Aorta (tissue), 5 donors: ENCODE measurements around the gene HSP90AA1. TPM values are rescaled to one million over a fixed set of nuclear protein-coding genes. Genes with fewer than 3 reads are reported as not detected.
A peak's percentile ranks its signal among the peaks of the same experiment; 100 is the strongest.

ENCODE experiments used
- ATAC-seq: fragments of 200-7000 bp; cut with Tn5 transposase; one replicate; pipeline ENCODE4 v1.9.1; 2022; ENCODE audit warnings: moderate library complexity; ENCODE audit not compliant: low FRiP score
- DNase-seq, 2 donors: peaks; one replicate each; pipeline ENCODE4 v3.0.0-alpha.2; 2020
- H3K27ac ChIP-seq, 2 donors: one replicate each; pipeline ENCODE4 v1.5.1; 2013; ENCODE audit warnings: low read length in 2 of 2, mild to moderate bottlenecking in 2 of 2, moderate library complexity in 2 of 2, control low read depth in 1 of 2, inconsistent platforms in 1 of 2, low read depth in 1 of 2
- H3K27me3 ChIP-seq, 2 donors: one replicate each; pipeline ENCODE4 v1.6.1; 2013; ENCODE audit warnings: control low read depth in 1 of 2, low read length in 1 of 2, mild to moderate bottlenecking in 1 of 2, moderate library complexity in 1 of 2; ENCODE audit not compliant: insufficient read depth in 2 of 2, control insufficient read depth in 1 of 2
- H3K36me3 ChIP-seq, 2 donors: one replicate each; pipeline ENCODE4 v1.6.1; 2013; ENCODE audit warnings: control low read depth in 1 of 2, low read length in 1 of 2, mild to moderate bottlenecking in 1 of 2; ENCODE audit not compliant: insufficient read depth in 2 of 2, control insufficient read depth in 1 of 2
- H3K4me1 ChIP-seq, 2 donors: one replicate each; pipeline ENCODE4 v1.6.1; 2013; ENCODE audit warnings: low read length in 2 of 2, control low read depth in 1 of 2, mild to moderate bottlenecking in 1 of 2, moderate library complexity in 1 of 2; ENCODE audit not compliant: insufficient read depth in 2 of 2, control insufficient read depth in 1 of 2
- H3K4me3 ChIP-seq, 2 donors: one replicate each; pipeline ENCODE4 v1.5.1; 2013; ENCODE audit warnings: low read length in 2 of 2, control low read depth in 1 of 2, mild to moderate bottlenecking in 1 of 2
- H3K9me3 ChIP-seq: one replicate; pipeline ENCODE4 v1.6.1; 2013; ENCODE audit warnings: mild to moderate bottlenecking, low read length; ENCODE audit not compliant: control insufficient read depth
- WGBS, 2 donors: extraction: QIAGEN DNeasy Blood & Tissue Kit; methylation state at CpG; one replicate each; pipeline ENCODE4 v1.1.7; 2013; 5-methylcytosine and 5-hydroxymethylcytosine counted together
- intact Hi-C, 2 donors: fragments of 100-400 bp; cut with DNase I; formaldehyde crosslinking; loops; one replicate each; pipeline versions ENCODE4 v1.14.2 to v1.15.0; 2022
- polyA plus RNA-seq, 2 donors: library from polyadenylated mRNA; stranded (reverse); fragments of 200-250 nt; gene quantifications; one replicate each; pipeline ENCODE4 v1.2.3, GENCODE V29; 2013
- total RNA-seq, 2 donors: library from RNA; stranded (reverse); fragmentation: NEBNext Ultra II Directional; extraction: Animal tissue kit (Norgen Biotek cat#: 25700); gene quantifications; one replicate each; pipeline ENCODE4 v1.2.1, GENCODE V29; 2021
- donor health status: healthy with polysubstance abuse.
- donor health status: Bipolar disorder and iron deficiency.
- donor health status: DM: no; HTN: no; CAD: no.
- donor health status: DM: no; HTN: no; CAD: no.
- donor health status: DM: yes; HTN: yes; CAD: no.

Gene HSP90AA1
- total and polyA plus RNA-seq, 4 donors, result 189 to 379 (median 263) TPM

- intact Hi-C loops, result loop anchor here (5.0 to 10.0 kb wide), 2 partner anchors 50 to 393 kb away; no protein-coding TSS in a partner anchor
- DNase-seq (peak in 1 of 2 donors; percentile 47), ATAC-seq (no peak)
- Histone ChIP-seq H3K4me3 (no peak overlapping the region), H3K27ac (no peak overlapping the region), H3K36me3 (no peaks in the 10 kb centered on the region), H3K27me3 (no peaks in the 10 kb centered on the region), H3K9me3 (no peaks in the 10 kb centered on the region), H3K4me1 (no peaks in the 10 kb centered on the region)
- WGBS, 2 donors, result 77 to 80% methylated on average over 7 of the region's 7 CpGs
These were observed 10.7 kb upstream of the HSP90AA1 start for GRCh38 chr14:102097441-102098135.

GRCh38 chr14:102096569-102097188 is 9.8 kb upstream of the HSP90AA1 start:
- WGBS, 2 donors, result 30 to 32% methylated on average over 12 of the region's 12 CpGs
- no peaks in the 10 kb centered on the region for H3K4me1 ChIP-seq
- H3K27me3 ChIP-seq, result no peaks in the 10 kb centered on the region
- no peaks in the 10 kb centered on the region for H3K9me3 ChIP-seq
- intact Hi-C loops, result loop anchor here (1.0 to 10.0 kb wide), 3 partner anchors 33 to 392 kb away; no protein-coding TSS in a partner anchor
- DNase-seq (peak; percentile 90 to 95), ATAC-seq (peak; percentile 86)
- no peaks in the 10 kb centered on the region for H3K36me3 ChIP-seq
- H3K27ac ChIP-seq, result no peak overlapping the region
- no peak overlapping the region for H3K4me3 ChIP-seq

DNA sequence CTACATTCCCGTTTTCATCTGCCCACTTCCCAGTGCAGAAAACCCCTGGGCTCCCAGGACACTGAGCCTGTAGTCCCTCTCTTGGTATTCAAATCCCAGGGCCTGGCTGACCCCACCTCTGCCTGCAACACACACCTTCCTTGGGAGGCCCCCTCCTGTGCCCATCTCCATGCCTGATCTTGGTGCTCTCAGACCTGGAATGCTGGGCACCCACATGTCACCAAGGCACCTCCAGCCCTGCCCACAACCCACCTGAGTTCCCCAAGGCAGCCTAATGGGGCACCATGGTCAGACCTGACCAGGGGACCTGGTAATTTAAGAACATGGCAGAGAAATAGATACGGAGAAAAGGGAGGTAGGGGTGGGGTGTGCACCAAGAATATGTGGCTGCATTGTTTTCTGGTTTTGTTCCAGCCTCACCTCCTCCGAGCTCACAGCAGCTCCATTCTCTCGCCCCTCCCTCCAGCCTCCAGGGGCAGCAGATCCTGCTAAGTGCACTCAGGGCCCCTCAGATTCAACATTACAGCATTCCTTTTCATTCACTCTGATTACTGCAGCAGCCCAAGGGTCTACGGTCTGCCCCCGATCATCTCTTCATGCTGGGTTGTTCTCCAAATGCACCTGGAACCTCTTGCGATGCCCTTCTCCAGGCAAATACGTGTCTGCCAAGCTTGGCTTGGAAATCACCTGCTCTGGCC is 9.2 kb upstream of the HSP90AA1 start:
- no peak overlapping the region for H3K27ac ChIP-seq
- no peak for ATAC-seq
- DNase-seq, result no peak
- intact Hi-C loops, result loop anchor here (1.0 to 10.0 kb wide), 3 partner anchors 33 to 391 kb away; no protein-coding TSS in a partner anchor
- H3K4me3 ChIP-seq, result no peak overlapping the region
- H3K4me1 ChIP-seq, result no peaks in the 10 kb centered on the region
- H3K9me3 ChIP-seq, result no peaks in the 10 kb centered on the region
- H3K27me3 ChIP-seq, result no peaks in the 10 kb centered on the region
- WGBS, 2 donors, result 29 to 32% methylated on average over 8 of the region's 8 CpGs
- no peaks in the 10 kb centered on the region for H3K36me3 ChIP-seq

GRCh38 chr14:102095231-102095870 is 8.5 kb upstream of the HSP90AA1 start:
- H3K9me3 ChIP-seq, result no peaks in the 10 kb centered on the region
- WGBS, 2 donors, result 85 to 88% methylated on average over 6 of the region's 6 CpGs
- H3K4me3 ChIP-seq, result no peak overlapping the region
- DNase-seq (no peak), ATAC-seq (no peak)
- H3K27ac ChIP-seq, result no peak overlapping the region
- H3K27me3 ChIP-seq, result no peaks in the 10 kb centered on the region
- intact Hi-C loops, result loop anchor here (5.0 to 10.0 kb wide), 2 partner anchors 48 to 391 kb away; no protein-coding TSS in a partner anchor
- H3K36me3 ChIP-seq, result no peaks in the 10 kb centered on the region
- H3K4me1 ChIP-seq, result no peaks in the 10 kb centered on the region

- Histone ChIP-seq H3K27ac (no peak overlapping the region), H3K36me3 (no peaks in the 10 kb centered on the region), H3K4me1 (no peaks in the 10 kb centered on the region), H3K9me3 (no peaks in the 10 kb centered on the region), H3K4me3 (no peak overlapping the region), H3K27me3 (no peaks in the 10 kb centered on the region)
- DNase-seq (peak in 1 of 2 donors; percentile 57), ATAC-seq (no peak)
- 43 to 57% methylated on average over 7 of the region's 7 CpGs for WGBS, 2 donors
- intact Hi-C loops, result loop anchor here in 1 of 2 donors (10.0 kb wide), 1 partner anchor 389 kb away; no protein-coding TSS in a partner anchor
These were observed 7.3 kb upstream of the HSP90AA1 start for GRCh38 chr14:102094101-102094500.

GRCh38 chr14:102092806-102093205 is 6.0 kb upstream of the HSP90AA1 start:
- intact Hi-C loops, result loop anchor here in 1 of 2 donors (10.0 kb wide), 1 partner anchor 388 kb away; no protein-coding TSS in a partner anchor
- ATAC-seq, result no peak
- WGBS, 2 donors, result 91 to 93% methylated on average over 10 of the region's 10 CpGs
- no peak overlapping the region for H3K27ac ChIP-seq
- no peak for DNase-seq
- H3K36me3 ChIP-seq, result no peaks in the 10 kb centered on the region
- H3K27me3 ChIP-seq, result no peaks in the 10 kb centered on the region
- no peaks in the 10 kb centered on the region for H3K9me3 ChIP-seq
- H3K4me3 ChIP-seq, result no peak overlapping the region
- no peaks in the 10 kb centered on the region for H3K4me1 ChIP-seq

DNA sequence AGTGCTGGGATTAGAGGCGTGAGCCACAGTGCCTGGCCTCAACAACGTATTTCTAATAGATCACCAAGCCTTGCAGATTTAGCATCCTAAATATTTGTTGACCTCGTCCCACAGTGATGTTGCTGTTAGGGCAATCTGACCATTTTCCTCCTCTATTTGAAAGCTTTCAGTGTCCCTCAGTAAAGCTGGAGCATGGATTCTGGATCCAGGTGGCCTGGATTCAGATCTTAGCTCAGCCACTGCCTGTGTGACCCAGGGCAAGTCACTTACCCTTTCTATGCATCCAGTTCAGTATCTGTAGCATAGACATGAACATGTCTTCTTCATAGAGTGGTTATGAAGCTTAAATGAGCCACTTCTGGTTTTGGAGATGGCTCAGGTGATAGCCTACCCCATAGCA is 3.9 kb upstream of the HSP90AA1 start:
- Histone ChIP-seq H3K27ac (no peak overlapping the region), H3K36me3 (no peaks in the 10 kb centered on the region), H3K27me3 (peaks cover 0 to 2% of the 10 kb centered on the region in 2 donors), H3K9me3 (no peaks in the 10 kb centered on the region), H3K4me1 (no peaks in the 10 kb centered on the region), H3K4me3 (no peak overlapping the region)
- WGBS, 2 donors, result 82 to 90% methylated on average over 3 of the region's 3 CpGs
- DNase-seq (no peak), ATAC-seq (no peak)
- intact Hi-C loops, result loop anchor here in 1 of 2 donors (10.0 kb wide), 1 partner anchor 386 kb away; no protein-coding TSS in a partner anchor
